GM12801 (cell line): ENCODE data around the gene NXF1.

ENCODE experiments used
- CTCF ChIP-seq: IDR thresholded peaks from one replicate; pipeline ENCODE4 v1.5.1; 2011; ENCODE audit warnings: control low read depth; ENCODE audit not compliant: insufficient read length; ENCODE audit errors: extremely low read depth

NXF1 gene

GRCh38 chr11:62796281-62796680 lies 9.0 kb downstream of the NXF1 start:
- no peak for TF ChIP-seq CTCF

- TF ChIP-seq CTCF = no peak
Observed at GRCh38 chr11:62794201-62794775, 11.0 kb downstream of the NXF1 start.

- TF ChIP-seq CTCF = no peak
Observed at GRCh38 chr11:62792202-62792575, 13.1 kb downstream of the NXF1 start.

GRCh38 chr11:62791501-62792201 lies 13.6 kb downstream of the NXF1 start, which contains the start of gene TMEM223:
Gene TMEM223, minus strand, starts transcription at chr11:62792006. Its CDS starts 12 bp downstream, at chr11:62791994.
- no peak for TF ChIP-seq CTCF

- no peak for TF ChIP-seq CTCF
Observed at GRCh38 chr11:62789576-62789975, 15.7 kb downstream of the NXF1 start.

GRCh38 chr11:62788991-62789390 lies 16.2 kb downstream of the NXF1 start:
- TF ChIP-seq CTCF = no peak

- TF ChIP-seq CTCF = no peak
Observed at GRCh38 chr11:62787005-62787759, 18.1 kb downstream of the NXF1 start, which contains the start of gene TMEM179B. Gene TMEM179B, plus strand, starts transcription at chr11:62787402. Its CDS starts 30 bp downstream, at chr11:62787432.
